Astrocyte (in vitro differentiated cells and primary cell): ENCODE measurements around the gene COL16A1. TPM values are rescaled to one million over a fixed set of nuclear protein-coding genes. Genes with fewer than 3 reads are reported as not detected.

Experiments used
- DNase-seq: peaks from one replicate; pipeline ENCODE4 v3.0.0-alpha.2; 2010; ENCODE audit warnings: low read depth
- FAIRE-seq: peaks from 2 replicates; lab custom pipeline; 2011; peaks lifted over from hg19 to GRCh38; lab: Jason Lieb, UNC
- H2AFZ ChIP-seq: 2 replicates; pipeline ENCODE4 v1.6.0; 2012; ENCODE audit warnings: low read depth, low read length, inconsistent platforms
- H3K27ac ChIP-seq: 2 replicates; pipeline ENCODE4 v1.5.1; 2011; ENCODE audit warnings: low read depth, low read length, inconsistent platforms
- H3K27me3 ChIP-seq: 2 replicates; pipeline ENCODE4 v1.6.0; 2011; ENCODE audit warnings: low read length, inconsistent platforms; ENCODE audit not compliant: insufficient read depth
- H3K36me3 ChIP-seq: 2 replicates; pipeline ENCODE4 v1.5.1; 2011; ENCODE audit warnings: low read length, inconsistent platforms; ENCODE audit not compliant: insufficient read depth
- H3K4me1 ChIP-seq: 2 replicates; pipeline ENCODE4 v1.5.1; 2011; ENCODE audit warnings: low read length, inconsistent platforms; ENCODE audit not compliant: insufficient read depth
- H3K4me2 ChIP-seq: 2 replicates; pipeline ENCODE4 v1.6.0; 2012; ENCODE audit warnings: low read length, inconsistent platforms
- H3K4me3 ChIP-seq: 2 replicates; pipeline ENCODE4 v1.5.1; 2011; ENCODE audit warnings: low read depth, mild to moderate bottlenecking, low read length, inconsistent platforms; ENCODE audit not compliant: insufficient read depth
- H3K79me2 ChIP-seq: 2 replicates; pipeline ENCODE4 v1.6.0; 2012; ENCODE audit warnings: mild to moderate bottlenecking, low read length, inconsistent platforms; ENCODE audit not compliant: insufficient read depth
- H3K9ac ChIP-seq: 2 replicates; pipeline ENCODE4 v1.6.0; 2012; ENCODE audit warnings: mild to moderate bottlenecking, low read length, inconsistent platforms
- H3K9me3 ChIP-seq: 2 replicates; pipeline ENCODE4 v1.5.1; 2012; ENCODE audit warnings: low read depth, mild to moderate bottlenecking, low read length, inconsistent platforms; ENCODE audit not compliant: insufficient read depth
- H4K20me1 ChIP-seq: 2 replicates; pipeline ENCODE4 v1.6.0; 2012; ENCODE audit warnings: low read length, inconsistent platforms; ENCODE audit not compliant: insufficient read depth
- H3K27ac Mint-ChIP-seq: one replicate; pipeline ENCODE4 v1.8.0; 2021; ENCODE audit warnings: mild to moderate bottlenecking, mixed read lengths; ENCODE audit not compliant: unreplicated experiment
- H3K27me3 Mint-ChIP-seq: one replicate; pipeline ENCODE4 v1.8.0; 2021; ENCODE audit warnings: low read depth, mixed read lengths; ENCODE audit not compliant: unreplicated experiment
- H3K36me3 Mint-ChIP-seq: one replicate; pipeline ENCODE4 v1.8.0; 2021; ENCODE audit warnings: low read depth, mixed read lengths; ENCODE audit not compliant: unreplicated experiment
- H3K4me1 Mint-ChIP-seq: one replicate; pipeline ENCODE4 v1.8.0; 2021; ENCODE audit warnings: low read depth, mixed read lengths; ENCODE audit not compliant: unreplicated experiment
- H3K4me3 Mint-ChIP-seq: one replicate; pipeline ENCODE4 v1.8.0; 2021; ENCODE audit warnings: mild to moderate bottlenecking, moderate library complexity, mixed read lengths; ENCODE audit not compliant: unreplicated experiment
- H3K9me3 Mint-ChIP-seq: one replicate; pipeline ENCODE4 v1.8.0; 2021; ENCODE audit warnings: mild to moderate bottlenecking, mixed read lengths; ENCODE audit not compliant: unreplicated experiment
- CTCF ChIP-seq: IDR thresholded peaks from 2 replicates; pipeline ENCODE4 v1.5.1; 2011; ENCODE audit warnings: low read depth, mild to moderate bottlenecking, inconsistent platforms, low read length, moderate library complexity; ENCODE audit not compliant: insufficient read depth
- EZH2 ChIP-seq: IDR thresholded peaks from 2 replicates; pipeline ENCODE4 v1.6.1; 2012; ENCODE audit warnings: mild to moderate bottlenecking, low read length, inconsistent platforms; ENCODE audit not compliant: insufficient read depth
- total RNA-seq: library from RNA; stranded (reverse); gene quantifications from 2 replicates; pipeline ENCODE4 v1.2.1, GENCODE V29; 2021

Gene COL16A1
- total RNA-seq, 1 donor from 2014 or later, result 42.9 TPM

- TF ChIP-seq EZH2 (no peak), CTCF (no peak)
- no peak overlapping the region for H3K4me2 ChIP-seq
- H3K27me3 Mint-ChIP-seq, result peaks cover 5% of the 10 kb centered on the region
- H3K9me3 Mint-ChIP-seq, result peaks cover 3% of the 10 kb centered on the region
- H3K4me1 Mint-ChIP-seq, result peaks cover 5% of the 10 kb centered on the region
- no peak overlapping the region for H3K27ac ChIP-seq
- FAIRE-seq (no peak), DNase-seq (no peak)
- H3K36me3 ChIP-seq, result no peaks in the 10 kb centered on the region
- no peak overlapping the region for H3K4me3 Mint-ChIP-seq
- no peak overlapping the region for H3K9ac ChIP-seq
- no peaks in the 10 kb centered on the region for H3K36me3 Mint-ChIP-seq
- H2AFZ ChIP-seq, result no peak overlapping the region
- H3K79me2 ChIP-seq, result no peaks in the 10 kb centered on the region
- H3K27ac Mint-ChIP-seq, result no peak overlapping the region
- peaks cover 5% of the 10 kb centered on the region for H3K4me1 ChIP-seq
- H3K27me3 ChIP-seq, result no peaks in the 10 kb centered on the region
- no peaks in the 10 kb centered on the region for H3K9me3 ChIP-seq
- H4K20me1 ChIP-seq, result no peaks in the 10 kb centered on the region
- no peak overlapping the region for H3K4me3 ChIP-seq
Measured at GRCh38 chr1:31607360-31607759, 96.5 kb downstream of the COL16A1 start.

DNA sequence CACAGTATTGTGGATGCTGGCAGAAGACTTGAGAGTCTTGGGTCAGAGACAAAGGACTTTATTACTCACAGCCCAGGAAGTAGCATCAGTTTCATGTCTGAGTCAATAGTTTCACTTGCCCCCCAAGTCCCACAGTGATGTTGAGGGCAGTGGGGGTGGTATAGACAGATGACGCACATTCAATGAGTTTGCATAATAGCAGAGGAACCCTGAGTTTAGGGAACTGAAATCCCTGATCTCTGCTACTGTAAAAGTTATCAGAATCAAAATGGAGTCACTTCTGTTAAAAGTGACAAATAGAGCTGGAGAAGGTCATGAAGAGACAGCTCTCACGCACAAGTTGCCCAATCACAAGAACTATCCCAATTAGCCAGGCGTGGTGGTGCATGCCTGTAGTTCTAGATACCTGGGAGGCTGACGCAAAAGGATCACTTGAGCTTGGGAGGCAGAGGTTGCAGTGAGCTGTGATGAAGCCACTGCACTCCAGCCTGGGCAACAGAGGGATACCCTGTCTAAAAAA, 97.8 kb downstream of the COL16A1 start:
- DNase-seq (peak; percentile 88), FAIRE-seq (no peak)
- Histone ChIP-seq H3K4me3 (no peak overlapping the region), H3K27me3 (no peaks in the 10 kb centered on the region), H2AFZ (peak overlapping the region; percentile 0), H3K4me2 (peak overlapping the region; percentile 10), H3K79me2 (no peaks in the 10 kb centered on the region), H3K9ac (no peak overlapping the region), H3K4me1 (peaks cover 5% of the 10 kb centered on the region), H3K36me3 (no peaks in the 10 kb centered on the region), H4K20me1 (no peaks in the 10 kb centered on the region), H3K9me3 (no peaks in the 10 kb centered on the region), H3K27ac (peak overlapping the region; percentile 54)
- Mint-ChIP-seq H3K9me3 (no peaks in the 10 kb centered on the region), H3K27ac (no peak overlapping the region), H3K4me1 (peaks cover 5% of the 10 kb centered on the region), H3K4me3 (no peak overlapping the region), H3K27me3 (peaks cover 5% of the 10 kb centered on the region), H3K36me3 (no peaks in the 10 kb centered on the region)
- TF ChIP-seq EZH2 (no peak), CTCF (no peak)

Other genes starting within 250 kb of the COL16A1 start
- gene TINAGL1, start 127.5 kb downstream of the COL16A1 start, total RNA-seq, result 3.9 and 5.7 TPM in 2 replicates
- gene HCRTR1, start 86.3 kb downstream of the COL16A1 start, total RNA-seq, result not detected in 2 replicates
- gene PEF1, start 59.1 kb downstream of the COL16A1 start, total RNA-seq, result 56.3 and 57.9 TPM in 2 replicates
- gene ADGRB2, start 60.3 kb upstream of the COL16A1 start, total RNA-seq, result 25.1 and 25.8 TPM in 2 replicates
- 27.8 and 28.0 TPM in 2 replicates for gene SPOCD1, start 112.0 kb upstream of the COL16A1 start, total RNA-seq
- gene PTP4A2, start 234.4 kb upstream of the COL16A1 start, total RNA-seq, result 260 and 271 TPM in 2 replicates